A673 (cell line): ENCODE results near the gene ANKZF1. TPM values are rescaled to one million over a fixed set of nuclear protein-coding genes. Genes with fewer than 3 reads are reported as not detected.

Source experiments
- BruUV-seq: library from RNA; stranded (reverse); fragments of 400-500 nt; replicated peaks from 2 replicates; lab custom pipeline; 2021; lab: Mats Ljungman, UMichigan
- CTCF ChIA-PET: fragments of 300-600 bp; sonication (Branson Sonifier 250); formaldehyde crosslinking; loops from one replicate; lab custom pipeline; 2022; ENCODE audit warnings: antibody characterized with exemption; lab: Charles Lee
- POLR2A ChIA-PET: fragments of 300-600 bp; sonication (Branson Sonifier 250); formaldehyde crosslinking; loops from one replicate; lab custom pipeline; 2022; ENCODE audit warnings: antibody characterized with exemption; ENCODE audit not compliant: low non-redundant PET; lab: Charles Lee
- DNase-seq: peaks from one replicate; pipeline ENCODE4 v3.0.0-alpha.2; 2015; ENCODE audit warnings: low spot score
- H3K27ac ChIP-seq: fragments of 200-600 bp; sonication (generic); 2 replicates; pipeline ENCODE4 v1.5.1; 2016; ENCODE audit warnings: mixed run types, low read depth, mild to moderate bottlenecking, mixed read lengths, antibody characterized with exemption, low read length; ENCODE audit not compliant: poor library complexity, severe bottlenecking
- H3K27me3 ChIP-seq: fragments of 200-600 bp; sonication (generic); replicated peaks from 2 replicates; pipeline ENCODE4 v1.6.1; 2017; ENCODE audit warnings: mixed run types, low read depth, mild to moderate bottlenecking, mixed read lengths, antibody characterized with exemption, low read length; ENCODE audit not compliant: insufficient read depth, poor library complexity
- H3K36me3 ChIP-seq: fragments of 200-600 bp; sonication (generic); 2 replicates; pipeline ENCODE4 v1.6.1; 2016; ENCODE audit warnings: mixed run types, mild to moderate bottlenecking, mixed read lengths, antibody characterized with exemption, low read length; ENCODE audit not compliant: insufficient read depth, poor library complexity, severe bottlenecking
- H3K4me1 ChIP-seq: fragments of 200-600 bp; sonication (generic); 2 replicates; pipeline ENCODE4 v1.6.1; 2017; ENCODE audit warnings: mixed run types, mild to moderate bottlenecking, mixed read lengths, antibody characterized with exemption, low read length; ENCODE audit not compliant: insufficient read depth, poor library complexity, severe bottlenecking
- H3K4me3 ChIP-seq: fragments of 200-600 bp; sonication (generic); 2 replicates; pipeline ENCODE4 v1.5.1; 2016; ENCODE audit warnings: low read depth, mixed run types, mild to moderate bottlenecking, mixed read lengths, low read length; ENCODE audit not compliant: poor library complexity, severe bottlenecking
- H3K9me3 ChIP-seq: fragments of 200-600 bp; sonication (generic); 2 replicates; pipeline ENCODE4 v1.6.1; 2016; ENCODE audit warnings: mixed run types, low read depth, mild to moderate bottlenecking, mixed read lengths, antibody characterized with exemption, low read length; ENCODE audit not compliant: poor library complexity, severe bottlenecking
- CTCF ChIP-seq: fragments of 300-800, 200-600 bp; sonication (generic); conservative IDR thresholded peaks from 2 replicates; pipeline ENCODE4 v1.5.1; 2017; ENCODE audit warnings: low read depth, mild to moderate bottlenecking, antibody characterized with exemption, low read length, moderate library complexity, mixed read lengths
- EZH2 ChIP-seq: fragments of 200-600 bp; sonication (generic); IDR thresholded peaks from 2 replicates; pipeline ENCODE4 v1.6.1; 2017; ENCODE audit warnings: borderline replicate concordance, low read depth, mild to moderate bottlenecking, mixed read lengths, antibody characterized with exemption, low read length; ENCODE audit not compliant: poor library complexity, severe bottlenecking
- intact Hi-C: fragments of 100-400 bp; cut with micrococcal nuclease; formaldehyde crosslinking; loops from one replicate; pipeline ENCODE4 v1.10.0; 2022; ENCODE audit not compliant: unreplicated experiment
- total RNA-seq: library from RNA; stranded (reverse); gene quantifications from 2 replicates; pipeline ENCODE4 v1.2.3, GENCODE V29; 2021

Gene ANKZF1
- total RNA-seq, 1 experiment from 2014 or later: 30.6 TPM

GRCh38 chr2:219278655-219279150, 49.1 kb downstream of the ANKZF1 start:
- BruUV-seq: no TSS peak
- TF ChIP-seq CTCF (no peak), EZH2 (no peak)
- peaks cover 20% of the 10 kb centered on the region for H3K4me1 ChIP-seq

GRCh38 chr2:219279151-219279915, 49.7 kb downstream of the ANKZF1 start, which contains the start of gene DNAJB2:
Gene DNAJB2, plus strand, starts transcription at chr2:219279366. Its CDS starts 468 bp downstream, at chr2:219279834.
- TF ChIP-seq EZH2 (no peak), CTCF (peak; percentile 25; the same call in 1 of the 2 replicates)
- Histone ChIP-seq H3K36me3 (no peaks in the 10 kb centered on the region), H3K4me3 (peak within 1 kb of the TSS; percentile 58), H3K27ac (peak within 1 kb of the TSS; percentile 90), H3K9me3 (no peaks in the 10 kb centered on the region), H3K4me1 (peaks cover 20% of the 10 kb centered on the region), H3K27me3 (no peaks in the 10 kb centered on the region)
- BruUV-seq: no TSS peak
- ChIA-PET POLR2A (interaction anchor here (0.6 kb wide), 1 partner anchor 87 kb away, joined by 3 read pairs; no protein-coding TSS in a partner anchor), CTCF (interaction anchor here (3.4 kb wide), 1 partner anchor 16 kb away, joined by 22 read pairs; no protein-coding TSS in a partner anchor)
- intact Hi-C loops: loop anchor here (5.0 kb wide), 1 partner anchor 117 kb away; the partner anchor contains the start of gene NHEJ1
- DNase-seq: peak; percentile 99

More at GRCh38 chr2:219278655-219279150, 49.1 kb downstream of the ANKZF1 start:
- POLR2A ChIA-PET: interaction anchor here (0.6 kb wide), 2 partner anchors 88 to 108 kb away, joined by 3 read pairs; no protein-coding TSS in a partner anchor
- peak overlapping the region; percentile 90 for H3K27ac ChIP-seq
- CTCF ChIA-PET: interaction anchor here (1.2 to 3.4 kb wide), 2 partner anchors 16 to 26 kb away, joined by 10 to 22 read pairs; partner anchors contain the start of gene TUBA4B
- intact Hi-C loops: loop anchor here (5.0 kb wide), 1 partner anchor 116 kb away; the partner anchor contains the start of gene NHEJ1
- H3K4me3 ChIP-seq: peak overlapping the region; percentile 58
- no peaks in the 10 kb centered on the region for H3K9me3 ChIP-seq
- no peak for DNase-seq
- no peaks in the 10 kb centered on the region for H3K27me3 ChIP-seq
- no peaks in the 10 kb centered on the region for H3K36me3 ChIP-seq

- intact Hi-C loops: loop anchor here (5.0 kb wide), 1 partner anchor 118 kb away; the partner anchor contains the start of gene NHEJ1
- no TSS peak for BruUV-seq
- no peak for DNase-seq
- POLR2A ChIA-PET: no interaction called here
- TF ChIP-seq CTCF (no peak), EZH2 (no peak)
- H3K4me3 ChIP-seq: peak overlapping the region; percentile 58
- H3K36me3 ChIP-seq: peaks cover 2% of the 10 kb centered on the region
- H3K27ac ChIP-seq: peak overlapping the region; percentile 90
- no peaks in the 10 kb centered on the region for H3K27me3 ChIP-seq
- H3K9me3 ChIP-seq: no peaks in the 10 kb centered on the region
- CTCF ChIA-PET: interaction anchor here (3.4 kb wide), 1 partner anchor 15 kb away, joined by 22 read pairs; no protein-coding TSS in a partner anchor
- H3K4me1 ChIP-seq: peaks cover 20% of the 10 kb centered on the region
Measured at GRCh38 chr2:219279916-219280516, 50.4 kb downstream of the ANKZF1 start.
